Measurements from ENCODE around the gene SFT2D2. TPM values are rescaled to one million over a fixed set of nuclear protein-coding genes. Genes with fewer than 3 reads are reported as not detected.
A peak's percentile ranks its signal among the peaks of the same experiment; 100 is the strongest.

Gene SFT2D2
- polyA plus RNA-seq, 1 donor = 15.3 TPM

- no peak for DNase-seq
- Histone ChIP-seq H3K9me3 (ENCODE audit: control insufficient read depth, low read depth, low read length) (no peaks in the 10 kb centered on the region), H3K27ac (ENCODE audit: low read length) (no peak overlapping the region), H3K4me3 (ENCODE audit: low read length) (no peak overlapping the region), H3K36me3 (ENCODE audit: control insufficient read depth, insufficient read depth, low read length) (no peaks in the 10 kb centered on the region), H3K27me3 (ENCODE audit: control insufficient read depth, insufficient read depth, low read length) (no peaks in the 10 kb centered on the region), H3K4me1 (ENCODE audit: control insufficient read depth, insufficient read depth, low read length) (peaks cover 7% of the 10 kb centered on the region)
- WGBS (ENCODE audit: insufficient coverage, low lambda C conversion rate) = no CpG with 5 or more reads among the region's 6 CpGs
Observed at GRCh38 chr1:168220470-168220871, 5.3 kb upstream of the SFT2D2 start.

- Histone ChIP-seq H3K9me3 (ENCODE audit: control insufficient read depth, low read depth, low read length) (no peaks in the 10 kb centered on the region), H3K36me3 (ENCODE audit: control insufficient read depth, insufficient read depth, low read length) (no peaks in the 10 kb centered on the region), H3K27ac (ENCODE audit: low read length) (no peak overlapping the region), H3K27me3 (ENCODE audit: control insufficient read depth, insufficient read depth, low read length) (no peaks in the 10 kb centered on the region), H3K4me3 (ENCODE audit: low read length) (no peak overlapping the region), H3K4me1 (ENCODE audit: control insufficient read depth, insufficient read depth, low read length) (peaks cover 7% of the 10 kb centered on the region)
- WGBS (ENCODE audit: insufficient coverage, low lambda C conversion rate) = no CpG with 5 or more reads among the region's 2 CpGs
- DNase-seq = no peak
Observed at GRCh38 chr1:168221275-168221674, 4.5 kb upstream of the SFT2D2 start.

- Histone ChIP-seq H3K4me3 (ENCODE audit: low read length) (no peak overlapping the region), H3K36me3 (ENCODE audit: control insufficient read depth, insufficient read depth, low read length) (no peaks in the 10 kb centered on the region), H3K27ac (ENCODE audit: low read length) (no peak overlapping the region), H3K9me3 (ENCODE audit: control insufficient read depth, low read depth, low read length) (no peaks in the 10 kb centered on the region), H3K4me1 (ENCODE audit: control insufficient read depth, insufficient read depth, low read length) (peaks cover 12% of the 10 kb centered on the region), H3K27me3 (ENCODE audit: control insufficient read depth, insufficient read depth, low read length) (no peaks in the 10 kb centered on the region)
- DNase-seq = no peak
Observed at GRCh38 chr1:168223261-168223660, 2.5 kb upstream of the SFT2D2 start.

GRCh38 chr1:168223681-168224540, 1.9 kb upstream of the SFT2D2 start:
- Histone ChIP-seq H3K4me1 (ENCODE audit: control insufficient read depth, insufficient read depth, low read length) (peaks cover 12% of the 10 kb centered on the region), H3K4me3 (ENCODE audit: low read length) (no peak overlapping the region), H3K27ac (ENCODE audit: low read length) (no peak overlapping the region), H3K27me3 (ENCODE audit: control insufficient read depth, insufficient read depth, low read length) (no peaks in the 10 kb centered on the region), H3K36me3 (ENCODE audit: control insufficient read depth, insufficient read depth, low read length) (no peaks in the 10 kb centered on the region), H3K9me3 (ENCODE audit: control insufficient read depth, low read depth, low read length) (no peaks in the 10 kb centered on the region)
- DNase-seq = peak in 1 of 2 donors; percentile 24

- Histone ChIP-seq H3K9me3 (ENCODE audit: control insufficient read depth, low read depth, low read length) (no peaks in the 10 kb centered on the region), H3K4me1 (ENCODE audit: control insufficient read depth, insufficient read depth, low read length) (peaks cover 14% of the 10 kb centered on the region), H3K27me3 (ENCODE audit: control insufficient read depth, insufficient read depth, low read length) (no peaks in the 10 kb centered on the region), H3K4me3 (ENCODE audit: low read length) (no peak overlapping the region), H3K36me3 (ENCODE audit: control insufficient read depth, insufficient read depth, low read length) (peaks cover 6% of the 10 kb centered on the region), H3K27ac (ENCODE audit: low read length) (no peak overlapping the region)
- no peak for DNase-seq
- WGBS (ENCODE audit: insufficient coverage, low lambda C conversion rate) = no CpG with 5 or more reads among the region's 3 CpGs
Observed at GRCh38 chr1:168224991-168225390, 813 bp upstream of the SFT2D2 start.

- peaks cover 23% of the 10 kb centered on the region for H3K4me1 ChIP-seq (ENCODE audit: control insufficient read depth, insufficient read depth, low read length)
- H3K9me3 ChIP-seq (ENCODE audit: control insufficient read depth, low read depth, low read length) = no peaks in the 10 kb centered on the region
- WGBS (ENCODE audit: insufficient coverage, low lambda C conversion rate) = 68% methylated on average over 3 of the region's 7 CpGs
- H3K27me3 ChIP-seq (ENCODE audit: control insufficient read depth, insufficient read depth, low read length) = no peaks in the 10 kb centered on the region
- no peak overlapping the region for H3K4me3 ChIP-seq (ENCODE audit: low read length)
- H3K36me3 ChIP-seq (ENCODE audit: control insufficient read depth, insufficient read depth, low read length) = peaks cover 22% of the 10 kb centered on the region
- no peak overlapping the region for H3K27ac ChIP-seq (ENCODE audit: low read length)
- DNase-seq = no peak
Observed at GRCh38 chr1:168227620-168228019, 1.8 kb downstream of the SFT2D2 start.

- no peaks in the 10 kb centered on the region for H3K27me3 ChIP-seq (ENCODE audit: control insufficient read depth, insufficient read depth, low read length)
- no CpG with 5 or more reads among the region's 4 CpGs for WGBS (ENCODE audit: insufficient coverage, low lambda C conversion rate)
- peaks cover 19% of the 10 kb centered on the region for H3K4me1 ChIP-seq (ENCODE audit: control insufficient read depth, insufficient read depth, low read length)
- peaks cover 40% of the 10 kb centered on the region for H3K36me3 ChIP-seq (ENCODE audit: control insufficient read depth, insufficient read depth, low read length)
- H3K4me3 ChIP-seq (ENCODE audit: low read length) = no peak overlapping the region
- H3K9me3 ChIP-seq (ENCODE audit: control insufficient read depth, low read depth, low read length) = no peaks in the 10 kb centered on the region
- no peak overlapping the region for H3K27ac ChIP-seq (ENCODE audit: low read length)
- no peak for DNase-seq
Observed at GRCh38 chr1:168229893-168230292, 4.1 kb downstream of the SFT2D2 start.

- Histone ChIP-seq H3K4me3 (ENCODE audit: low read length) (no peak overlapping the region), H3K27ac (ENCODE audit: low read length) (no peak overlapping the region), H3K4me1 (ENCODE audit: control insufficient read depth, insufficient read depth, low read length) (peaks cover 19% of the 10 kb centered on the region), H3K36me3 (ENCODE audit: control insufficient read depth, insufficient read depth, low read length) (peaks cover 44% of the 10 kb centered on the region), H3K9me3 (ENCODE audit: control insufficient read depth, low read depth, low read length) (no peaks in the 10 kb centered on the region), H3K27me3 (ENCODE audit: control insufficient read depth, insufficient read depth, low read length) (no peaks in the 10 kb centered on the region)
- DNase-seq = no peak
- WGBS (ENCODE audit: insufficient coverage, low lambda C conversion rate) = no CpG with 5 or more reads among the region's 3 CpGs
Observed at GRCh38 chr1:168230709-168231108, 4.9 kb downstream of the SFT2D2 start.

GRCh38 chr1:168234846-168235547, 9.2 kb downstream of the SFT2D2 start:
- peaks cover 19% of the 10 kb centered on the region for H3K4me1 ChIP-seq (ENCODE audit: control insufficient read depth, insufficient read depth, low read length)
- H3K36me3 ChIP-seq (ENCODE audit: control insufficient read depth, insufficient read depth, low read length) = peaks cover 64% of the 10 kb centered on the region
- WGBS (ENCODE audit: insufficient coverage, low lambda C conversion rate) = 80% methylated on average over 1 of the region's 8 CpGs
- H3K27me3 ChIP-seq (ENCODE audit: control insufficient read depth, insufficient read depth, low read length) = no peaks in the 10 kb centered on the region
- H3K4me3 ChIP-seq (ENCODE audit: low read length) = no peak overlapping the region
- no peak overlapping the region for H3K27ac ChIP-seq (ENCODE audit: low read length)
- DNase-seq = peak; percentile 15 to 44
- H3K9me3 ChIP-seq (ENCODE audit: control insufficient read depth, low read depth, low read length) = no peaks in the 10 kb centered on the region

GRCh38 chr1:168235548-168235885, 9.7 kb downstream of the SFT2D2 start:
- H3K27ac ChIP-seq (ENCODE audit: low read length) = no peak overlapping the region
- peaks cover 16% of the 10 kb centered on the region for H3K4me1 ChIP-seq (ENCODE audit: control insufficient read depth, insufficient read depth, low read length)
- peak in 1 of 2 donors; percentile 18 for DNase-seq
- H3K27me3 ChIP-seq (ENCODE audit: control insufficient read depth, insufficient read depth, low read length) = no peaks in the 10 kb centered on the region
- H3K4me3 ChIP-seq (ENCODE audit: low read length) = no peak overlapping the region
- H3K36me3 ChIP-seq (ENCODE audit: control insufficient read depth, insufficient read depth, low read length) = peaks cover 65% of the 10 kb centered on the region
- no peaks in the 10 kb centered on the region for H3K9me3 ChIP-seq (ENCODE audit: control insufficient read depth, low read depth, low read length)

- H3K36me3 ChIP-seq (ENCODE audit: control insufficient read depth, insufficient read depth, low read length) = peaks cover 65% of the 10 kb centered on the region
- no peaks in the 10 kb centered on the region for H3K27me3 ChIP-seq (ENCODE audit: control insufficient read depth, insufficient read depth, low read length)
- no peaks in the 10 kb centered on the region for H3K9me3 ChIP-seq (ENCODE audit: control insufficient read depth, low read depth, low read length)
- whole genome bisulfite sequencing (ENCODE audit: insufficient coverage, low lambda C conversion rate) = no CpG with 5 or more reads among the region's 3 CpGs
- peaks cover 12% of the 10 kb centered on the region for H3K4me1 ChIP-seq (ENCODE audit: control insufficient read depth, insufficient read depth, low read length)
- H3K27ac ChIP-seq (ENCODE audit: low read length) = no peak overlapping the region
- DNase-seq = peak; percentile 24 to 30
- no peak overlapping the region for H3K4me3 ChIP-seq (ENCODE audit: low read length)
Observed at GRCh38 chr1:168235937-168236336, 10.1 kb downstream of the SFT2D2 start.
